Hepatocyte (in vitro differentiated cells): ENCODE data around the gene CAPN11.

Experiments used
- EZH2 ChIP-seq: fragments of 200-600 bp; sonication (generic); IDR thresholded peaks from 2 replicates; pipeline ENCODE4 v1.6.1; 2016; ENCODE audit warnings: antibody characterized with exemption, mild to moderate bottlenecking, borderline replicate concordance
- TF ChIP-seq, protein P1 (sequence below): fragments of 200-600 bp; sonication (generic); IDR thresholded peaks from 2 replicates; pipeline ENCODE4 v1.5.1; 2016; ENCODE audit warnings: antibody characterized with exemption, mild to moderate bottlenecking; ENCODE audit not compliant: poor library complexity

DNA sequence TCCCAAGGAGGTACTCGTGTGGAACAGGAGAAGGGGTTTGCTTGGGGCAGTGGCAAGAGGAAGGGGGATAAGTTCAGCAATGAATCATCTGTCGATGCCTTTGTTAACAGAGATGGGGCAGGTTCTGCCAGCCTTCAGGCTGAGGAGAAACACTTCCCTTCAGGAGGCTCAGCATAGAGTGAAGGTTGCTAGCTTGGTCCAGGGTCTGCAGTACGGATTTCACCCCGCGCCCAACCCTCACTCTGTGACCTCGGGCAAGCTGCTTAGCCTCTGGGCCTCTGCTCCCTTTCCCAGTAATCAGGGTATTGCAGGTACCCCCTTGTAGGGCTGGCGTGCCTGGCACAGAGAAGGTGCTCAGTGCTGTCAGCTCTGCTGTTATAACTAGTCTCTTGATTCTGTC, 7.5 kb downstream of the CAPN11 start:
- TF ChIP-seq, protein P1, sequence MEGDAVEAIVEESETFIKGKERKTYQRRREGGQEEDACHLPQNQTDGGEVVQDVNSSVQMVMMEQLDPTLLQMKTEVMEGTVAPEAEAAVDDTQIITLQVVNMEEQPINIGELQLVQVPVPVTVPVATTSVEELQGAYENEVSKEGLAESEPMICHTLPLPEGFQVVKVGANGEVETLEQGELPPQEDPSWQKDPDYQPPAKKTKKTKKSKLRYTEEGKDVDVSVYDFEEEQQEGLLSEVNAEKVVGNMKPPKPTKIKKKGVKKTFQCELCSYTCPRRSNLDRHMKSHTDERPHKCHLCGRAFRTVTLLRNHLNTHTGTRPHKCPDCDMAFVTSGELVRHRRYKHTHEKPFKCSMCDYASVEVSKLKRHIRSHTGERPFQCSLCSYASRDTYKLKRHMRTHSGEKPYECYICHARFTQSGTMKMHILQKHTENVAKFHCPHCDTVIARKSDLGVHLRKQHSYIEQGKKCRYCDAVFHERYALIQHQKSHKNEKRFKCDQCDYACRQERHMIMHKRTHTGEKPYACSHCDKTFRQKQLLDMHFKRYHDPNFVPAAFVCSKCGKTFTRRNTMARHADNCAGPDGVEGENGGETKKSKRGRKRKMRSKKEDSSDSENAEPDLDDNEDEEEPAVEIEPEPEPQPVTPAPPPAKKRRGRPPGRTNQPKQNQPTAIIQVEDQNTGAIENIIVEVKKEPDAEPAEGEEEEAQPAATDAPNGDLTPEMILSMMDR = no peak
- no peak for TF ChIP-seq EZH2
